Measurements from ENCODE around the gene ANKH.

ANKH gene

DNA sequence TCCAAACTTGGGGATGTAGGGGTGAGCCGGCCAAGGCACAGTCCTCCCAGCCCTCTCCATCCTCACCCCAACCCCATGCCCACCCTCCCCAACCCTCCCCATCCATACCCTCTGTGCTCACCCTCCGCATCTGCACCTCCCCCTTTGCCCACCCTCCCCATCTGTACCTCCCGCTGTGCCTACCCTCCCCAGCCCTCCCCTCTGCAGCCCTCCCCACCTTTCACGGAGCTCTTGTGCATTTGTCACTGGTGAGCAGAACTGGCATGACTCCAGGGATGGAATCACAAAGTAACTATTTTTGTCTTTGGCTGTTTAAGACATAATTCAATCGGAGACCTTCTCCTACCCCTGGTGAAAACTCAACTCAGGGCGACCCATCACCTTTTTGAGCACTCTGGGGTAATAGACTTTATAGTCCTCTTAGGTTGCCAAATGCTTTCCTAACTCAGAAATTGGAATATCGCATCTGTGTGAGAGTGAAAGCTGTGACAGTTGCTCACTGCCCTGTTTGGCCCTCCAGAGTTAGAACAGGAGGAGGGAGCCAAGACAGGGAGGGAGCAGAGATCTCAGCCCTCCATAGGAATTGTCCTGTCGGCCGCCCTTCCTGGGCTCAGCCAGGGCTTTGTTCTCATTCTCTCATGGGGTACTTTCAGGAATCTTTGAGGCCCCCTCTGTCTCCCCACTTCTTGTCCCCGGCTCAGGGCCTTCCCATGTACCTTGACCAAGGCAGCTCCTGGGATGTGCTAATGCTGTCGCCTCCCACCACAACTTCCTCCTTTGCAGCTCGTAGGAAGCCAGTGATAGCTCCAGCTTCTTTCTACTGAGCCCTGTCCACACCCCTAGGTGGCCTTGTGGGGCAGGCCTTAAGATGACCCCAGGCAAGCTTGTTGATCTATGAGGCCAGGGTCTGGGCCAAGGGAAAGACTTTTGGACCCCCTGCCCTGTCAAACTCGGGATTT lies 170.8 kb downstream of the ANKH start:
- peaks cover 8% of the 10 kb centered on the region for H3K4me1 ChIP-seq (ENCODE audit: insufficient read depth, low read length, poor library complexity, severe bottlenecking)
- no peak overlapping the region for H2AFZ ChIP-seq (ENCODE audit: low read length)
- no peak overlapping the region for H3K4me2 ChIP-seq (ENCODE audit: low read depth, low read length, poor library complexity, severe bottlenecking)
- H3K79me2 ChIP-seq (ENCODE audit: insufficient read depth, low read length): peaks cover 3% of the 10 kb centered on the region; the same call in 1 of the 2 replicates
- no peaks in the 10 kb centered on the region for H3K9me3 ChIP-seq (ENCODE audit: insufficient read depth, low read depth, low read length)
- no peaks in the 10 kb centered on the region for H3F3A ChIP-seq (ENCODE audit: low read depth)
- H3K36me3 ChIP-seq (ENCODE audit: insufficient read depth, low read length): peaks cover 57% of the 10 kb centered on the region; the same call in 1 of the 2 replicates
- no peaks in the 10 kb centered on the region for H3K9me2 ChIP-seq (replicated peaks; ENCODE audit: low read depth, low read length)
- H4K20me1 ChIP-seq (ENCODE audit: insufficient read depth, low read length, poor library complexity, severe bottlenecking): no peaks in the 10 kb centered on the region
- no peak overlapping the region for H3K9ac ChIP-seq (ENCODE audit: low read depth, low read length, poor library complexity, severe bottlenecking)
- no peaks in the 10 kb centered on the region for H3K27me3 ChIP-seq (ENCODE audit: insufficient read depth, low read length, poor library complexity, severe bottlenecking)
- H3K4me3 ChIP-seq (ENCODE audit: low read length, poor library complexity, severe bottlenecking): no peak overlapping the region
- TF ChIP-seq EZH2phosphoT487 (IDR thresholded peaks at IDR 0.05; ENCODE audit: borderline replicate concordance): no peak
- TF ChIP-seq, protein P1, sequence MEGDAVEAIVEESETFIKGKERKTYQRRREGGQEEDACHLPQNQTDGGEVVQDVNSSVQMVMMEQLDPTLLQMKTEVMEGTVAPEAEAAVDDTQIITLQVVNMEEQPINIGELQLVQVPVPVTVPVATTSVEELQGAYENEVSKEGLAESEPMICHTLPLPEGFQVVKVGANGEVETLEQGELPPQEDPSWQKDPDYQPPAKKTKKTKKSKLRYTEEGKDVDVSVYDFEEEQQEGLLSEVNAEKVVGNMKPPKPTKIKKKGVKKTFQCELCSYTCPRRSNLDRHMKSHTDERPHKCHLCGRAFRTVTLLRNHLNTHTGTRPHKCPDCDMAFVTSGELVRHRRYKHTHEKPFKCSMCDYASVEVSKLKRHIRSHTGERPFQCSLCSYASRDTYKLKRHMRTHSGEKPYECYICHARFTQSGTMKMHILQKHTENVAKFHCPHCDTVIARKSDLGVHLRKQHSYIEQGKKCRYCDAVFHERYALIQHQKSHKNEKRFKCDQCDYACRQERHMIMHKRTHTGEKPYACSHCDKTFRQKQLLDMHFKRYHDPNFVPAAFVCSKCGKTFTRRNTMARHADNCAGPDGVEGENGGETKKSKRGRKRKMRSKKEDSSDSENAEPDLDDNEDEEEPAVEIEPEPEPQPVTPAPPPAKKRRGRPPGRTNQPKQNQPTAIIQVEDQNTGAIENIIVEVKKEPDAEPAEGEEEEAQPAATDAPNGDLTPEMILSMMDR (conservative IDR thresholded peaks at IDR 0.05; ENCODE audit: low read length): no peak

DNA sequence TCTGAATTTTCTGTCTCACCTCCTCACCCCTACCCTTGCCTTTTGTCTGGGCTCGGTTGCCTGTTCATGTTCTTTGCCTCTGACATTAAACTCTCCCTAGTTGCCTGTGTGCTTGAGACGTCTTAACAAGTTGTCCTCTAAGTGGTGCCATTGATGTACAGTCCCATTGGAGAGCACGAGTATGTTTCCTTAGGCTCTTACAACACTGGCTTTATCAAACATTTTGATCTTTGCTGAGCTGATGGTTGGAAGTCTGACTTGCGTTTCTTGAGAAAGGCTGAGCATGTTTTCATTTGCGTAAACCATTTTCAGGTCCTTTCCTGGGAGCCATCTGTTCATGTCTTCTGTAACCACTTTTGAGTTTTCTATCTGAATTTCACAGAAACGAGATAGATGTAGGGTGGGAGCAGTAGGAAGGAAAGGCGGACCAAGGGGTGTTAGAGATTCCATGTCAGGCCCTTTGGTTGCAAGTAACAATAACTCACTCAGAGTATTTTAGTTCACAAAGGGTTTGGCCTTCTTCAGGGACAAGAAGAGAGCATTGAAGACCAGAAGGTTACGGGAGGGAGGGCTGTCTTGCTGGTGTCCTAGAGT lies 171.7 kb downstream of the ANKH start:
- TF ChIP-seq, protein P1 (conservative IDR thresholded peaks at IDR 0.05; ENCODE audit: low read length): no peak
- H3K79me2 ChIP-seq (ENCODE audit: insufficient read depth, low read length): peaks cover 3% of the 10 kb centered on the region; the same call in 1 of the 2 replicates
- no peak overlapping the region for H3K4me2 ChIP-seq (ENCODE audit: low read depth, low read length, poor library complexity, severe bottlenecking)
- no peaks in the 10 kb centered on the region for H4K20me1 ChIP-seq (ENCODE audit: insufficient read depth, low read length, poor library complexity, severe bottlenecking)
- H3K9me2 ChIP-seq (replicated peaks; ENCODE audit: low read depth, low read length): no peaks in the 10 kb centered on the region
- H2AFZ ChIP-seq (ENCODE audit: low read length): no peak overlapping the region
- no peaks in the 10 kb centered on the region for H3K9me3 ChIP-seq (ENCODE audit: insufficient read depth, low read depth, low read length)
- H3K4me1 ChIP-seq (ENCODE audit: insufficient read depth, low read length, poor library complexity, severe bottlenecking): peaks cover 7% of the 10 kb centered on the region
- no peaks in the 10 kb centered on the region for H3K27me3 ChIP-seq (ENCODE audit: insufficient read depth, low read length, poor library complexity, severe bottlenecking)
- H3K36me3 ChIP-seq (ENCODE audit: insufficient read depth, low read length): peaks cover 57% of the 10 kb centered on the region; the same call in 1 of the 2 replicates
- no peak overlapping the region for H3K9ac ChIP-seq (ENCODE audit: low read depth, low read length, poor library complexity, severe bottlenecking)
- no peaks in the 10 kb centered on the region for H3F3A ChIP-seq (ENCODE audit: low read depth)
- H3K4me3 ChIP-seq (ENCODE audit: low read length, poor library complexity, severe bottlenecking): no peak overlapping the region

DNA sequence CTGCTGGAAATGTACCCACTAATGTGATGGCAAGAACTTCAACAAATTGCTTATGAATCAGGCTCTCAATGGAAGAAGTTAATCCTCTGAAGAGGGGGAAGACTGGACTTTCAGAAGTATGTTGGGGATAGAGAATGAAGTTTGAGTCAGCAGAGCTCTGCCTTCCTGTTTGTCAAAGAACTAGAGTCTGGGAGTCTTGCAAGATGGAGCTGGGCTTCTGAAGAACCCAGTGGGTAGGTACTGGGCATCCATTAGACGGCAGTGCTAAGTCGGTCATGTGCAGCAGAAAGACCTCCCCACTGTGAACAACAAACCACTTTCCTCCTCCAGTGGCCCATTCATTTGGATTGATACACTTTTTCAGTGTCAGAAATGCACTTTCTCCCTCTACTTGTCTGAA lies 172.4 kb downstream of the ANKH start:
- Histone ChIP-seq H4K20me1 (ENCODE audit: insufficient read depth, low read length, poor library complexity, severe bottlenecking) (no peaks in the 10 kb centered on the region), H2AFZ (ENCODE audit: low read length) (no peak overlapping the region), H3K4me2 (ENCODE audit: low read depth, low read length, poor library complexity, severe bottlenecking) (no peak overlapping the region), H3K27me3 (ENCODE audit: insufficient read depth, low read length, poor library complexity, severe bottlenecking) (no peaks in the 10 kb centered on the region), H3K4me3 (ENCODE audit: low read length, poor library complexity, severe bottlenecking) (no peak overlapping the region), H3K9me3 (ENCODE audit: insufficient read depth, low read depth, low read length) (no peaks in the 10 kb centered on the region), H3K9ac (ENCODE audit: low read depth, low read length, poor library complexity, severe bottlenecking) (no peak overlapping the region), H3F3A (ENCODE audit: low read depth) (no peaks in the 10 kb centered on the region), H3K36me3 (ENCODE audit: insufficient read depth, low read length) (peaks cover 62% of the 10 kb centered on the region; the same call in 1 of the 2 replicates), H3K9me2 (replicated peaks; ENCODE audit: low read depth, low read length) (no peaks in the 10 kb centered on the region), H3K79me2 (ENCODE audit: insufficient read depth, low read length) (peaks cover 3% of the 10 kb centered on the region; the same call in 1 of the 2 replicates), H3K4me1 (ENCODE audit: insufficient read depth, low read length, poor library complexity, severe bottlenecking) (peaks cover 7% of the 10 kb centered on the region)
- TF ChIP-seq, protein P1 (conservative IDR thresholded peaks at IDR 0.05; ENCODE audit: low read length): no peak
- no peak for TF ChIP-seq EZH2phosphoT487 (IDR thresholded peaks at IDR 0.05; ENCODE audit: borderline replicate concordance)
